Transverse colon (tissue), 4 donors: ENCODE data around the gene PPM1L. TPM values are rescaled to one million over a fixed set of nuclear protein-coding genes. Genes with fewer than 3 reads are reported as not detected.

Experiments used
- DNase-seq: peaks from one replicate; pipeline ENCODE4 v3.0.0-alpha.2; 2019
- H3K27ac ChIP-seq, 4 donors: fragments of 200-600 bp; sonication (generic); 2 replicates each; pipeline ENCODE4 v1.5.1; 2016 to 2018; ENCODE audit warnings: inconsistent platforms in 4 of 4
- H3K27me3 ChIP-seq: fragments of 200-600 bp; sonication (generic); 2 replicates; pipeline ENCODE4 v1.5.1; 2017; ENCODE audit warnings: inconsistent platforms
- H3K36me3 ChIP-seq, 4 donors: fragments of 200-600 bp; sonication (generic); 2 replicates each; pipeline ENCODE4 v1.5.1; 2017 to 2019; ENCODE audit warnings: inconsistent platforms in 4 of 4
- H3K4me1 ChIP-seq, 4 donors: fragments of 200-600 bp; sonication (generic); 2 replicates each; pipeline ENCODE4 v1.5.1; 2017 to 2020; ENCODE audit warnings: inconsistent platforms in 4 of 4
- H3K4me3 ChIP-seq, 4 donors: fragments of 200-600 bp; sonication (generic); 1 replicate in 1 of 4; 2 replicates in 3 of 4; pipeline versions ENCODE4 v1.5.1 to v1.6.1; 2017 to 2019; ENCODE audit warnings: inconsistent platforms in 4 of 4
- H3K9me3 ChIP-seq, 2 donors: fragments of 200-600 bp; sonication (generic); 2 replicates each; pipeline ENCODE4 v1.5.1; 2017 to 2019; ENCODE audit warnings: inconsistent platforms in 2 of 2
- CTCF ChIP-seq, 5 experiments: fragments of 200-600 bp in 3 of 5; fragments of 450-650 bp in 2 of 5; sonication (generic) in 3 of 5; IDR thresholded peaks; 1 replicate in 2 of 5; 2 replicates in 3 of 5; pipeline ENCODE4 v1.5.1; 2016 to 2017; ENCODE audit warnings: antibody characterized with exemption in 5 of 5, inconsistent platforms in 3 of 5, mild to moderate bottlenecking in 2 of 5, moderate library complexity in 1 of 5
- EP300 ChIP-seq: sonication (generic); formaldehyde crosslinking; IDR thresholded peaks from one replicate; pipeline ENCODE4 v1.6.1; 2017; ENCODE audit warnings: antibody characterized with exemption, low read depth
- POLR2A ChIP-seq: fragments of 450-650 bp; IDR thresholded peaks from one replicate; pipeline ENCODE4 v1.6.1; 2016; ENCODE audit warnings: antibody characterized with exemption, mild to moderate bottlenecking, moderate library complexity
- POLR2AphosphoS5 ChIP-seq, 3 donors: sonication (generic); formaldehyde crosslinking; IDR thresholded peaks; one replicate each; pipeline ENCODE4 v1.6.1; 2016; ENCODE audit warnings: antibody characterized with exemption in 3 of 3
- WGBS, 2 donors: methylation state at CpG; one replicate each; pipeline ENCODE4 v1.1.5; 2018; ENCODE audit warnings: low coverage in 1 of 2; 5-methylcytosine and 5-hydroxymethylcytosine counted together
- in situ Hi-C, 4 donors: fragments of 200-750 bp; cut with MboI; loops; one replicate each; pipeline versions ENCODE4 v1.15.0 to v1.15.1; 2017; ENCODE audit warnings: low sequenced_read_pairs in 3 of 4, low pct_ligation_motif_present in 1 of 4, low pct_unique_long_range_greater_than_20kb in 1 of 4
- intact Hi-C: fragments of 100-400 bp; cut with DNase I; formaldehyde crosslinking; loops from one replicate; pipeline ENCODE4 v1.15.1; 2023; ENCODE audit warnings: low total_unique reads
- total RNA-seq, 4 donors: library from RNA; depleted of rRNA; stranded (reverse); fragments of >200 nt; gene quantifications; one replicate each; pipeline ENCODE4 v1.1.0, GENCODE V29; 2016

PPM1L gene
- total RNA-seq, 4 donors from 2014 or later, result 17.2 to 35.5 (median 25.6) TPM

- WGBS, 2 donors, result 88% methylated on average over 11 of the region's 11 CpGs; no CpG with 5 or more reads in 1 of the 2 donors
- intact Hi-C loops, result no loop called here
Observed at GRCh38 chr3:160719710-160720109, 36.3 kb upstream of the PPM1L start.

GRCh38 chr3:160720123-160720746 is 35.8 kb upstream of the PPM1L start:
- no peak overlapping the region for H3K27ac ChIP-seq
- H3K27me3 ChIP-seq, result no peaks in the 10 kb centered on the region
- no peaks in the 10 kb centered on the region for H3K36me3 ChIP-seq
- TF ChIP-seq CTCF (IDR thresholded peaks at IDR 0.05) (peak in 1 of 5 experiments; percentile 17), POLR2A (no peak)
- no peak overlapping the region for H3K4me3 ChIP-seq
- H3K4me1 ChIP-seq, result no peaks in the 10 kb centered on the region
- 88% methylated on average over 5 of the region's 5 CpGs; no CpG with 5 or more reads in 1 of the 2 donors for WGBS, 2 donors
- H3K9me3 ChIP-seq, result peaks cover 0 to 3% of the 10 kb centered on the region in 2 donors
- intact Hi-C loops, result no loop called here
- in situ Hi-C loops, result loop anchor here in 2 of 4 donors (25.0 kb wide), 1 partner anchor 692 kb away; no protein-coding TSS in a partner anchor
- DNase-seq, result no peak

More at GRCh38 chr3:160719710-160720109, 36.3 kb upstream of the PPM1L start:
- Histone ChIP-seq H3K36me3 (no peaks in the 10 kb centered on the region), H3K27me3 (no peaks in the 10 kb centered on the region), H3K4me1 (no peaks in the 10 kb centered on the region), H3K27ac (no peak overlapping the region), H3K9me3 (peaks cover 0 to under 1% of the 10 kb centered on the region in 2 donors), H3K4me3 (no peak overlapping the region)
- no peak for DNase-seq
- in situ Hi-C loops, result loop anchor here in 2 of 4 donors (25.0 kb wide), 1 partner anchor 693 kb away; no protein-coding TSS in a partner anchor
- TF ChIP-seq CTCF (IDR thresholded peaks at IDR 0.05) (no peak), EP300 (no peak), POLR2A (no peak), POLR2AphosphoS5 (IDR thresholded peaks at IDR 0.05) (no peak)

GRCh38 chr3:160722331-160722730 is 33.7 kb upstream of the PPM1L start:
- in situ Hi-C loops, result loop anchor here in 2 of 4 donors (25.0 kb wide), 1 partner anchor 690 kb away; no protein-coding TSS in a partner anchor

GRCh38 chr3:160725338-160725737 is 30.7 kb upstream of the PPM1L start:
- H3K27me3 ChIP-seq, result no peaks in the 10 kb centered on the region
- H3K4me1 ChIP-seq, result no peaks in the 10 kb centered on the region
- H3K4me3 ChIP-seq, result no peak overlapping the region
- intact Hi-C loops (no loop called here), in situ Hi-C loops (no loop called here)
- TF ChIP-seq EP300, result no peak
- no peak for TF ChIP-seq POLR2A
- TF ChIP-seq CTCF (IDR thresholded peaks at IDR 0.05), result no peak
- no peak for TF ChIP-seq POLR2AphosphoS5 (IDR thresholded peaks at IDR 0.05)
- WGBS, 2 donors, result 83 to 100% methylated on average over 2 of the region's 2 CpGs
- DNase-seq, result no peak
- H3K9me3 ChIP-seq, result peaks cover 0 to 3% of the 10 kb centered on the region in 2 donors
- no peak overlapping the region for H3K27ac ChIP-seq
- no peaks in the 10 kb centered on the region for H3K36me3 ChIP-seq

More at GRCh38 chr3:160722331-160722730, 33.7 kb upstream of the PPM1L start:
- DNase-seq, result no peak
- Histone ChIP-seq H3K27me3 (no peaks in the 10 kb centered on the region), H3K27ac (no peak overlapping the region), H3K9me3 (peaks cover 0 to 3% of the 10 kb centered on the region in 2 donors), H3K36me3 (no peaks in the 10 kb centered on the region), H3K4me3 (no peak overlapping the region), H3K4me1 (no peaks in the 10 kb centered on the region)
- TF ChIP-seq POLR2A, result no peak
- no peak for TF ChIP-seq CTCF (IDR thresholded peaks at IDR 0.05)
- 77 to 81% methylated on average over 2 of the region's 2 CpGs for WGBS, 2 donors
- intact Hi-C loops, result no loop called here
